ENCODE results near the gene LDLRAD4.
A peak's percentile ranks its signal among the peaks of the same experiment; 100 is the strongest.

LDLRAD4 gene

GRCh38 chr18:13544953-13545352, 326.4 kb downstream of the LDLRAD4 start:
- peaks cover 66% of the 10 kb centered on the region for H3K4me1 Mint-ChIP-seq
- H3K9me3 Mint-ChIP-seq: no peaks in the 10 kb centered on the region
- H3K27ac Mint-ChIP-seq: no peak overlapping the region
- no peak for TF ChIP-seq CTCF (IDR thresholded peaks at IDR 0.05; ENCODE audit: unreplicated experiment in 3 of 3)
- H3K27me3 Mint-ChIP-seq (ENCODE audit: low read depth): peaks cover 4% of the 10 kb centered on the region
- no peaks in the 10 kb centered on the region for H3K36me3 Mint-ChIP-seq (ENCODE audit: low read depth)
- no peak overlapping the region for H3K4me3 Mint-ChIP-seq

GRCh38 chr18:13545514-13545913, 327.0 kb downstream of the LDLRAD4 start:
- Mint-ChIP-seq H3K27ac (peak overlapping the region in 2 of 3 experiments; percentile 22 to 23), H3K36me3 (ENCODE audit: low read depth) (no peaks in the 10 kb centered on the region), H3K4me1 (peaks cover 66% of the 10 kb centered on the region), H3K4me3 (no peak overlapping the region), H3K27me3 (ENCODE audit: low read depth) (peaks cover 4% of the 10 kb centered on the region), H3K9me3 (no peaks in the 10 kb centered on the region)
- TF ChIP-seq CTCF (IDR thresholded peaks at IDR 0.05; ENCODE audit: unreplicated experiment in 3 of 3): no peak

- Mint-ChIP-seq H3K27me3 (ENCODE audit: low read depth) (peaks cover 4% of the 10 kb centered on the region), H3K27ac (no peak overlapping the region), H3K36me3 (ENCODE audit: low read depth) (no peaks in the 10 kb centered on the region), H3K9me3 (no peaks in the 10 kb centered on the region), H3K4me1 (peaks cover 68% of the 10 kb centered on the region), H3K4me3 (no peak overlapping the region)
- TF ChIP-seq CTCF (IDR thresholded peaks at IDR 0.05; ENCODE audit: unreplicated experiment in 3 of 3): no peak
These were observed 327.4 kb downstream of the LDLRAD4 start for GRCh38 chr18:13545955-13546354.

- Mint-ChIP-seq H3K4me3 (no peak overlapping the region), H3K9me3 (no peaks in the 10 kb centered on the region), H3K27me3 (ENCODE audit: low read depth) (peaks cover 10% of the 10 kb centered on the region), H3K4me1 (peaks cover 75% of the 10 kb centered on the region), H3K27ac (peak overlapping the region in 1 of 3 experiments; percentile 15), H3K36me3 (ENCODE audit: low read depth) (no peaks in the 10 kb centered on the region)
- TF ChIP-seq CTCF (IDR thresholded peaks at IDR 0.05; ENCODE audit: unreplicated experiment in 3 of 3): no peak
These were observed 328.1 kb downstream of the LDLRAD4 start for GRCh38 chr18:13546638-13547037.

- H3K9me3 Mint-ChIP-seq: no peaks in the 10 kb centered on the region
- H3K27ac Mint-ChIP-seq: peak overlapping the region in 1 of 3 experiments; percentile 15
- H3K36me3 Mint-ChIP-seq (ENCODE audit: low read depth): no peaks in the 10 kb centered on the region
- H3K4me1 Mint-ChIP-seq: peaks cover 73% of the 10 kb centered on the region
- no peak overlapping the region for H3K4me3 Mint-ChIP-seq
- no peak for TF ChIP-seq CTCF (IDR thresholded peaks at IDR 0.05; ENCODE audit: unreplicated experiment in 3 of 3)
- peaks cover 11% of the 10 kb centered on the region for H3K27me3 Mint-ChIP-seq (ENCODE audit: low read depth)
These were observed 328.8 kb downstream of the LDLRAD4 start for GRCh38 chr18:13547347-13547746.

- no peaks in the 10 kb centered on the region for H3K36me3 Mint-ChIP-seq (ENCODE audit: low read depth)
- peaks cover 72% of the 10 kb centered on the region for H3K4me1 Mint-ChIP-seq
- H3K27me3 Mint-ChIP-seq (ENCODE audit: low read depth): peaks cover 11% of the 10 kb centered on the region
- H3K27ac Mint-ChIP-seq: peak overlapping the region in 1 of 3 experiments; percentile 15
- H3K4me3 Mint-ChIP-seq: no peak overlapping the region
- no peak for TF ChIP-seq CTCF (IDR thresholded peaks at IDR 0.05; ENCODE audit: unreplicated experiment in 3 of 3)
- no peaks in the 10 kb centered on the region for H3K9me3 Mint-ChIP-seq
These were observed 329.7 kb downstream of the LDLRAD4 start for GRCh38 chr18:13548106-13548819.

All from nephron (organoid).